Nephron progenitor cell (in vitro differentiated cells): ENCODE results near the gene CD6.
A peak's percentile ranks its signal among the peaks of the same experiment; 100 is the strongest.

Source experiments
- DNase-seq: peaks from one replicate; pipeline ENCODE4 v3.0.0; 2021
- H3K27ac Mint-ChIP-seq: 2 replicates; pipeline ENCODE4 v1.8.0; 2021; ENCODE audit warnings: mild to moderate bottlenecking, moderate library complexity, mixed read lengths
- H3K27me3 Mint-ChIP-seq: 2 replicates; pipeline ENCODE4 v1.8.0; 2021; ENCODE audit warnings: mild to moderate bottlenecking, low read depth, mixed read lengths; ENCODE audit not compliant: poor library complexity
- H3K36me3 Mint-ChIP-seq: 2 replicates; pipeline ENCODE4 v1.8.0; 2021; ENCODE audit warnings: low read depth, mixed read lengths
- H3K4me1 Mint-ChIP-seq: 2 replicates; pipeline ENCODE4 v1.8.0; 2021; ENCODE audit warnings: mixed read lengths
- H3K4me3 Mint-ChIP-seq: 2 replicates; pipeline ENCODE4 v1.8.0; 2021; ENCODE audit warnings: mild to moderate bottlenecking, moderate library complexity, mixed read lengths
- H3K9me3 Mint-ChIP-seq: 2 replicates; pipeline ENCODE4 v1.8.0; 2021; ENCODE audit warnings: mild to moderate bottlenecking, moderate library complexity, mixed read lengths
- CTCF ChIP-seq: fragments of 200-600 bp; sonication (generic); IDR thresholded peaks from 2 replicates; pipeline ENCODE4 v1.5.0; 2021; ENCODE audit warnings: antibody characterized with exemption

Gene CD6

DNA sequence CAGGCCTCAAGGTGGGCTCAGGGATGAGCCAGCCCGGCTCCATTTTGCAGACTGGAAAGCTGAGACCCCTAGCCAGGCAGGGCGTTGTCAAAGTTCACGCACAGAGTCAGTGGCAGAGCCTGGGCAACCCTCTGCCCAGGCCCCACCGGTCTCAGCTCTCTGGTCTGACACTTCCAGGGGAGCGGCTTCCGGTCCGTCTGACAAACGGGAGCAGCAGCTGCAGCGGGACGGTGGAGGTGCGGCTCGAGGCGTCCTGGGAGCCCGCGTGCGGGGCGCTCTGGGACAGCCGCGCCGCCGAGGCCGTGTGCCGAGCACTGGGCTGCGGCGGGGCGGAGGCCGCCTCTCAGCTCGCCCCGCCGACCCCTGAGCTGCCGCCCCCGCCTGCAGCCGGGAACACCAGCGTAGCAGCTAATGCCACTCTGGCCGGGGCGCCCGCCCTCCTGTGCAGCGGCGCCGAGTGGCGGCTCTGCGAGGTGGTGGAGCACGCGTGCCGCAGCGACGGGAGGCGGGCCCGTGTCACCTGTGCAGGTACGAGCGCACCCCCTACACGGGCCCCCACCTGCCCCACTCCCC, 36.0 kb downstream of the CD6 start:
- no peaks in the 10 kb centered on the region for H3K36me3 Mint-ChIP-seq
- peak overlapping the region; percentile 82 for H3K4me3 Mint-ChIP-seq
- TF ChIP-seq CTCF, result no peak

DNA sequence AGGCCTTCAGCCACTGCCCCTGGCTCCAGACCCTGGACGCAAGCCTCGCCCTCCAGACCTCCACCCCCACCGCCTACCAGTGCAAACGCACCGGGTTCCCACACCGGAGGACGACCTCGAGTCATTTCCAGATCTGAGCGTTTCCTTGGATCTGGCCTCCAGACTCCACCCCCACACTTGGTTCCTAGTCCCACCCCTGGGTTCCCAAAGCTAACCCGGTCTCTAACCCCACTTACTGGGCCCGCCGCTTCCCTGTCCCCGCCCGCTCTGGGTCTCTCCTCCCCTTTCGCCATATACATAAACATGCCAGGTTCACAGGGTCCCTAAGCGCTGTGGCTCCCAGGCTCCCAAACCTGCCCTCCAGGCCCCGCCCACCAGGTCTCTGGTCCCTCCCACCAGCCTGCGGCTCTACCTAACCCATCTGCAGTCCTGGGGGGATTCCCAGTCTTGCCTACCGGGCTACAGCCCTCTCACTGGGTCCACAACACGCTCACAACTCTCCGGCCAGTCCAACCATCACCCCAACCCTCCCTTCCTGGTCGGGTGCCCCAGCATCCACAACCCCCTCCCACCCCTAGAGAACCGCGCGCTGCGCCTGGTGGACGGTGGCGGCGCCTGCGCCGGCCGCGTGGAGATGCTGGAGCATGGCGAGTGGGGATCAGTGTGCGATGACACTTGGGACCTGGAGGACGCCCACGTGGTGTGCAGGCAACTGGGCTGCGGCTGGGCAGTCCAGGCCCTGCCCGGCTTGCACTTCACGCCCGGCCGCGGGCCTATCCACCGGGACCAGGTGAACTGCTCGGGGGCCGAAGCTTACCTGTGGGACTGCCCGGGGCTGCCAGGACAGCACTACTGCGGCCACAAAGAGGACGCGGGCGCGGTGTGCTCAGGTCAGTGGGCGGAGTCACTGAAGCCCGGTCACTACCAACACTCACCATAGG, 36.7 kb downstream of the CD6 start:
- peak; percentile 73 for DNase-seq
- TF ChIP-seq CTCF, result no peak
- Mint-ChIP-seq H3K27me3 (peaks cover 41% of the 10 kb centered on the region), H3K4me1 (peaks cover 74% of the 10 kb centered on the region), H3K9me3 (no peaks in the 10 kb centered on the region), H3K27ac (no peak overlapping the region), H3K36me3 (no peaks in the 10 kb centered on the region), H3K4me3 (peak overlapping the region; percentile 82)

More for the DNA sequence above, 36.0 kb downstream of the CD6 start:
- H3K4me1 Mint-ChIP-seq, result peaks cover 68% of the 10 kb centered on the region
- peak; percentile 61 for DNase-seq
- no peaks in the 10 kb centered on the region for H3K9me3 Mint-ChIP-seq
- H3K27ac Mint-ChIP-seq, result no peak overlapping the region
- peaks cover 41% of the 10 kb centered on the region for H3K27me3 Mint-ChIP-seq

DNA sequence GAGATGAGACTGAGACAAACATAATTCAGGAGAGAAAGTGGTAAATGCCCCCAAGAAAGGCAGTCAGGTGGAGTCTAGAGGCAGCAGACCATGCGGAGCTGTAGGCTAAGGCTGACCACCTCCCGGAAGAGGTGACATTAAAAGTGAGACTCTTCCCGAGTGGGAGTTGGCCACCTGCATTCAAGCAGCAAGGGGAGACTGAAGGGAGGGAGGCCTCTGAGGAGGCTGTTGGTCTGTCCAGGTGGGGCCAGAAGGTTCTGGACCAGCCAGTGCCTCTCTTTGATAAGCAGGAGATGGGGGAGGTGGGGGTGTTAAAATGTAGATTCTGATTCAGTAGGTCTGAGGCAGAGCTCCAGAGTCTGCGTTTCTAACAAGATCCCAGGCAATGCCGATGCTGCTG, 37.5 kb downstream of the CD6 start:
- no peak for TF ChIP-seq CTCF
- Mint-ChIP-seq H3K27ac (peak overlapping the region; percentile 28), H3K36me3 (no peaks in the 10 kb centered on the region), H3K4me1 (peaks cover 71% of the 10 kb centered on the region), H3K4me3 (no peak overlapping the region), H3K27me3 (peaks cover 41% of the 10 kb centered on the region), H3K9me3 (no peaks in the 10 kb centered on the region)
- no peak for DNase-seq

GRCh38 chr11:61009392-61010275, 38.2 kb downstream of the CD6 start:
- Mint-ChIP-seq H3K4me3 (no peak overlapping the region), H3K9me3 (no peaks in the 10 kb centered on the region), H3K27me3 (peaks cover 41% of the 10 kb centered on the region), H3K4me1 (peaks cover 64% of the 10 kb centered on the region), H3K36me3 (no peaks in the 10 kb centered on the region), H3K27ac (no peak overlapping the region)
- DNase-seq, result no peak
- no peak for TF ChIP-seq CTCF

DNA sequence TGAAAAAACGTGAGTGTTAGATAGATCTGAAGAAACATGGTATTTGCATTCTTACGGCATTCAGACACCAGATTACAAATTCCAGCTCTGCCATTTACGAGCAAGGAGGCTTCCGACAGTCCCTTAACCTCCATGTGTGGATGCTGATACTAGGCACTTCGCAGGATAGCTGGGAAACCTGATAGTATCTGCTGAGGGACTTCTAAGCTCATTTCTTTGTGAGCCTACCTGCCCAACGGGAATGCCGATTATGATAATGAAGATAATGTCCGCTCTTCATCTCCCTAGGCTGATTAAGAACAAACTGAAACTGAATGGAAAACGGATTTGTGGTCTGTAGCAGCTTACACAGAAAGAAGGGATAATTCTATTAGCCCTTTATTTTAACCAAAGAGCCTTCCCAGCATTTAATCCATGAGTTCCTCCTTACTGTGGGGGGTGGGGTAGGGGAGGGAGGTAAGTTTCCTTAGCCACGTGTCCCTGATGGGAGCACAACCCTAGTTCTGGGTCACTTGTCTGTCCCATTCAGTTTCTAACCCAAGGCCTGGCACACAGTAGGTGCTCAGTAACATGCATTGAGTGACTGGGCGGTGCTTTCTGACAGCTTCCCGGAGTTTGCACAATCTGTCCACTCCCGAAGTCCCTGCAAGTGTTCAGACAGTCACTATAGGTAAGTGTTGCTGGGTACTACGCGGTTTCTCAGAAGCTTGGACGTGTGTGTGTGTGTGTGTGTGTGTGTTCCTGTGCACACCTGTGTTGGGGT, 39.2 kb downstream of the CD6 start:
- H3K9me3 Mint-ChIP-seq, result no peaks in the 10 kb centered on the region
- H3K4me3 Mint-ChIP-seq, result peak overlapping the region; percentile 46
- peaks cover 45% of the 10 kb centered on the region for H3K27me3 Mint-ChIP-seq
- no peak for TF ChIP-seq CTCF
- H3K27ac Mint-ChIP-seq, result no peak overlapping the region
- H3K4me1 Mint-ChIP-seq, result peaks cover 56% of the 10 kb centered on the region
- no peak for DNase-seq
- H3K36me3 Mint-ChIP-seq, result no peaks in the 10 kb centered on the region
